ENCODE measurements around the gene AP1M1.

- TF ChIP-seq, protein P1, sequence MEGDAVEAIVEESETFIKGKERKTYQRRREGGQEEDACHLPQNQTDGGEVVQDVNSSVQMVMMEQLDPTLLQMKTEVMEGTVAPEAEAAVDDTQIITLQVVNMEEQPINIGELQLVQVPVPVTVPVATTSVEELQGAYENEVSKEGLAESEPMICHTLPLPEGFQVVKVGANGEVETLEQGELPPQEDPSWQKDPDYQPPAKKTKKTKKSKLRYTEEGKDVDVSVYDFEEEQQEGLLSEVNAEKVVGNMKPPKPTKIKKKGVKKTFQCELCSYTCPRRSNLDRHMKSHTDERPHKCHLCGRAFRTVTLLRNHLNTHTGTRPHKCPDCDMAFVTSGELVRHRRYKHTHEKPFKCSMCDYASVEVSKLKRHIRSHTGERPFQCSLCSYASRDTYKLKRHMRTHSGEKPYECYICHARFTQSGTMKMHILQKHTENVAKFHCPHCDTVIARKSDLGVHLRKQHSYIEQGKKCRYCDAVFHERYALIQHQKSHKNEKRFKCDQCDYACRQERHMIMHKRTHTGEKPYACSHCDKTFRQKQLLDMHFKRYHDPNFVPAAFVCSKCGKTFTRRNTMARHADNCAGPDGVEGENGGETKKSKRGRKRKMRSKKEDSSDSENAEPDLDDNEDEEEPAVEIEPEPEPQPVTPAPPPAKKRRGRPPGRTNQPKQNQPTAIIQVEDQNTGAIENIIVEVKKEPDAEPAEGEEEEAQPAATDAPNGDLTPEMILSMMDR (IDR thresholded peaks at IDR 0.05 in 4 of 5, conservative IDR thresholded peaks at IDR 0.05 in 1 of 5): no peak
- no peak for TF ChIP-seq POLR2A (IDR thresholded peaks at IDR 0.05)
Measured at GRCh38 chr19:16281743-16282142, 84.0 kb downstream of the AP1M1 start.

Data from gastrocnemius medialis (tissue), 4 donors.